Bone marrow (tissue), 2 donors: Measurements from ENCODE around the gene EYS.
"Not testable (repeated sequence)": the region's sequence is repeated elsewhere in the genome, so short reads cannot be mapped to it uniquely, and the experiment has no call there.

Experiments used
- DNase-seq, 2 donors: peaks; one replicate each; lab custom pipeline; 2025; lab: John Stamatoyannopoulos, UW

Gene EYS

DNA sequence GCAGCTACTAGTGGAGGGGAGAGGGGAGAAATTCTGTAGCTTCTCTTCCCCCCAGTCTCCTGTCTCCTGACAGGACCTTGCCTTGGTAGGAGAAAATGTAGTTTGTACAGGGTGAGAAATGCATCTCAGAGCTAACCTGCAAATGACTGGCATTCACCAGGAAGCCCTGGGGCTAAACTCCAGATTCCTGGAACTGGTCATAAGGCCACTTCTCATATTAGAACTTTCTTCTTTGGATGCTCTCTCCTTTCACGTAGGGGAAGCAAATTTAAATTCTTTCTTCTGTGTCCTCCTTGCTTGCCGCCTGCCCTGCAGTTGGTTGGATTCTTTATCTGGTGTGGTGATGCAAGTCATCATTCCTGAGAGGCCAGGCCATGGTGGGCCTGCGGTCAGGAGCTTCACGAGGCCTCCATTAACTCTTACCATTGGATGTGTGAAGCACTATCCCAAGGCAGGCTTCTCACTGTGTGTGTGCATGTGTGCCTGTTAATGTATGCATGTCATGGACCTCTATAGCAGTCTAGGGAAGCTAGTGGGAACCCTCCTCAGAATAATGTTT is 1889.5 kb downstream of the EYS start:
- DNase-seq = no peak

DNA sequence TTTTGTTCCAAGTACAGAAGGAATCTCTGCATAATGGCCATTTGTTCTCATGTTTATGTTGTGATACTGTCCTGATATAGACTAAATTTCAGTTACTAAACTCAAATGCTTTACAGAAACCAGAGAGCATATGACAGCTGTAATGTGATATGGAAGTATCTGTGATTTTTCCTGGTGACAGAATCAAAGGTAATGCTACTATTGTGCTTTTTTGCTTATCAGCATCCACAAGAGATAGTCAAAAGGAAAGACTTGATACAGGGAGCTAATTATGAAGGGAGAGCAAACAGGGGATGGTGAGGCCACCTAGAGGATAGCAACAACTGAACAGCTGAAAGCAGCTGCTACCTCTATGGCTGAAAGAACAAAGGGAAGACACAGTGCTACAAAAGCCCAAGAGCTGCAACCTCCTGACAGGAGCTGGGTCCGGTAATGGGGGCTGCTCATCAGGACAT is 1890.0 kb downstream of the EYS start:
- DNase-seq = no peak

DNA sequence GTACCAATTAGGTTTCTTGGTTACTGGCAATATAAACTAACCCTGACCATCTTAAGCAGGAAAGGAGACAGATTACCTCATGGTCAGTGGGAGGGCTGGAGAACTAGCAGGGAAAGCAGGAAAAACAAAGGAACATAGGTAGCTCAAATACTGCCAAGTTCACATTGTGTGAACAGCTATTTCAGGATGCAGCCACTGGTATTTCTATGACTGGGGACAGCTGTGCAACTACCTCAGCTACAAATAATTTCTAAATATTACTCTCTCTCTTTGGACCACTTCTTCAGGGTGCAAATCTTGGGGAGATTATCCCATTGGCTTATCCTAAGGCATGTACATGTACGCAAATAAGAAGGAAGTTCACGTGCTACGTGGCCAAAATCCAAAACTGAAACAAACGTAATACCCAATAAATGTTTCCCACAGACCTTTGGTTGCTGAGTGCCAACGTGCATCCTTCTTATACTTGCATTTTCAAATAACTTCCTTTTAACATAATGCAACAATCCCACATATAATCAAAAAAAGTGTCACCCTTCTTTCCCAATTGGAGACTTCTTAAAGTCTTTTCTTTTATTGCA is 1890.5 kb downstream of the EYS start:
- no peak for DNase-seq

DNA sequence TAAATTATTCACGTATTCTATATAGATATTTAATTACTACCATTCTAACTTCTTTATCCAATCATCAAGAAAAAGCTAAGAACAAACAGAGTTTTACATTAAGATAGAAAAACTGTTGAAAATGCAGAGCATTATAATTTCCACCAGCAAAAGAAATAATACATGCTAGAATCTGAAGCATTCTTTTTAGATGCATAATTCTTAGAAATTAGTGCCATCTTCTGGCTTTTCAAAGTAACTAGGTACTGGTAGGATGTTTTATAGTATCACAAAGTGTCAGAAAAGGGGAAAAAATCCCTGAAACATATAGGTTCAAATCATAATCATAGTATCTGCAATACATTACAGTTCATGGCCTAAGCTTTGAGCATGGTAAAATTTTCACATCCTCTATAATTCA is 1892.6 kb downstream of the EYS start:
- no peak for DNase-seq

DNA sequence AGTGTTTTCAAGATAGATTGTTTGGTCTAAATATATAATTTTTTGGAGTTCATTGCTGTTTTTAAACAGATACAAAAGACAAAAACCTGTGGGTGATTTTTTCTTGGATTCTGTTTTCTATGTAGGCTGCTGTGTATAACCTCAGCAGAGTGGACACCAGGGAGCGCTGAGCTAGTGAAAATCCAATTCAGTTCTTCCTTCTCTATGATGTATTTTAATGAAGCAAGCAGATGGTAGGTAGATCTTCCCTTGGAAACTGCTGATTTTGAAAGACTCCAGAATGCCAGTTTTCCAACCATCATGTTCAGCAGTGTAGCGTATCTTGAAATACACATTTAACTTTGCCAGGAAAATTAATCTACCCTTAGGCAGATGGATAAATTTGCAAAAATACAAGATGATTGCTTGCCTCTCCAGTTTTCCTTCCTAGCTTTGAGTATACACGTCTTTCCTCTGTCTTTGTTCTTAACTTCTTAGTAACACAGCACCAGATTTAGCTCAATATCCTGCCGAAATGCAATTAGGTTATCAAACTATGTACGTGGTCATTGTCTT is 1893.4 kb downstream of the EYS start:
- no peak for DNase-seq

DNA sequence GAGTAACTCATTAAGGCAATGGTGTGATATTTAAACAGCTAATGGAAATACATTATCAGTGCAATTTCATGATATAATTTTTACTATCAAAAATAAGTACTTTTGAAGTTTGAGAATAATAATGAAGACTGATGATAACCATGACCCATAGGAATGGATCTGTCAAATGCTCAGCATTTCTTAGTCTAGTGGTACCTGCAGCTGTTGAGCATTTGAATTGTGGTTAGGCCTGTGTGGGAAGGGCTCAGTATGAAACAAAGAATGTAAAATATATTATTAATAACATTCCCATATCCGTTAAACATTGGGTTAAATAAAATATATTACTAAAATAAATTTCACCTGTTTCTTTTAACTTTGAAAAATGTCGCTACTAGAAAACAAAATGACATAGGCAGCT is 1898.5 kb downstream of the EYS start:
- DNase-seq = no peak

DNA sequence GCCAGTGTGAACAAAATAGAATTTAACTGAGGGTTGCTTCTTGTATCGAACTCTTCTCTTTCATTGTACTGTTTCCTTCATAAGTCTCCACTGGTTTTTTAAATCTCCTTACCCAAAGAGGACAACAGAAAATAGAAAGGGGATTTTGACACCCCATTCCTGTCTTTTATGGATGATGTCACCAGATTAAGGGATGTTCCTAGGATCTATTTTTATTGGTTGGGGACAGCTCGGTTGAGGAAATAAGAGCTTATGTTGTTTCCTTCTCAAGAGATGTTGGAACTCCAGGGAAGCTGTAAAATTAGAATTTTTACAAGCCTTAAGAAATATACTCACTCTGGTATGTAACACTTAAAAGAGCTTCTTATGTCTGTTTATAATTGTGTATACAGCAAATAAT is 1900.0 kb downstream of the EYS start:
- DNase-seq = no peak

DNA sequence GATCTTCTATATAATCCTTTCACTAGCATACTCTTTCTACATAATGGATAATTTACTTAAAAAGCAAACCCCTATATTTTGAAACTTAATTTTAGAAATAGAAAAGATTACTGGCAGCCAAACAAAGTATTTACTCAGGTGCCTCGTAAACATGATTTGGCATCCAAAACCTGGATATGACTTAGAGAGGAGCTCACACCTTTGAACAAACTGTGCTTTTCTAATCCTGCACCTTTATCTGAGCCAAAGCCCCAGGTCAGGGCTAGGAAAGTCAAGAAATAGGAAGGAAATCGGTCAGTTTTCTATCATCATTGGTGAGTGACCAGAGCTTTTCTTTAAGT is 1900.5 kb downstream of the EYS start:
- DNase-seq = no peak

DNA sequence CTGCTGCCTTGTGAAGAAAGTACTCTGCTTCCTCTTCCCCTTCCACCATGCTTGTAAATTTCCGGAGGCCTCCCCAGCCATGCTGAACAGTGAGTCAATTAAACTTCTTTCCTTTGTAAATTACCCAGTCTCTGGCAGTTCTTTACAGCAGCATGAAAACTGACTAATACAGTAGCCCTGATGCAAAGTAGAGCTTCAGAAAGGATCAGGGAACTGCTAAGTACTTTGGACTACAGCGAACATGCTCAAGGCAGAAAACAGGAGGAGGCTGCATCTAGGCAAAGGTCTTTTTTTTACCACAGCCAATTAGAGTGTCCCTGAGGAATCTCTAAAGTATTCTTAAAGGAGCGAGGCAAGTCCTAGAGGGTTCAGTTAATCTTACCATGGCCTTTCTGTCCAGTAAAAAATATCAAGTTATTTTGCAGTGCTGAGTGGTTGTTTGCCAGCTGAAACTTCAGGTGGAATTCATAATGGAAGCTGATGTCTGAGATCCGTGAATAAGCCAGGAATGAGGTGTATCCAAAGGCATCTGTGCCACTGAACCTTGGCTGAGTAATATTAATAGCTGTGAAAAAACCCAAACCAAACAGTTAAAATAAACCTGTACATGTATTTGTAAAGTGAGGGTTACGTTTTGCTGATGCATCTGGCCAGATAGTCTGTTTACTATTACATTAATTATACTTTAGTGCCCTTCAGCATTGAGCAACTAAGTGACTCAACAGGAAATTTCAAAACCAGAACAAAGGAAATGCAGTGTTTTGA is 1901.0 kb downstream of the EYS start:
- DNase-seq = peak in 1 of 2 donors; percentile 67

DNA sequence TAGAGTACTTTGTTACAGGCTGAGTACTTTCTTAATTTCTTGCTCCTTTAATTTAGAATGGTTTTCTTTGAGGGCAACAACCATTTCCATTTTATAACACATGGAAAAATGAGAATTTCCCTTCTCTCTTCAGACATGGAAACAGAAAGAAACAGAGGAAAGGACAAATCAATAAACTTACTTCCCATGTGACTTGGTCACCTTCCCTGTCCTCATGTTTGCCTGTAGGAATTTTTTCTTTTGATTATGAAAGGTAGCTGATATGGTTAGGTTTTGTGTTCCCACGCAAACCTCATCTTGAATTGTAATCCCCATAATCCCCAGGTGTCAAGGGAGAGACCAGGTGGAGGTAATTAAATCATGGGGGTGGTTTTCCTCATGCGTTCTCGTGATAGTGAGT is 1901.7 kb downstream of the EYS start:
- DNase-seq = no peak

DNA sequence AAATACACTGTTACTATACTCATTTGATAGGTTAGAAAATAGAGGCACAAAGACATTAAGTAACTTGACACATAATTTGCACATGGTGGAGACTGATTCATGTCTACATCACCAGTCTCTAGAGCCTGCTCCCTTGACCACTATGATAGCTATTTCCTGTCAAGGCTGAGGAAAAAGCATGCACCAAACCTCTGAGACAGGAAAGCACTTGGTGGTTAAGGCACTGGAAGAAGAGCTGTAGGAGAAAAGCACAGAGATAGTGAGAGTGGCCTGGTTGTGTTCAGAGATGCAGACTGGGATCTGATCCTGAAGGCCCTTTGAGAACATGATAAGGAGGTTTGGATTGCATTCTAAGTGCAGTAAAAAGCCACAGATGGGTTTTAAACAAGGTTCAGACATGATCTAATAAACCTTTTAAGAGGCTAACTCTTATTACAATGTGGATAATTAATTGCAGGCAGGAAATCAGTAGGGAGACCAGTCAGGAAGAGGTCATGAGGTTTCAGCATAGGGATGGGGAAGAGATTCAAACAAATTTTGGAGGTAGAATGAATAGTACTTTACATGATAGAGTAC is 1902.6 kb downstream of the EYS start:
- no peak for DNase-seq

DNA sequence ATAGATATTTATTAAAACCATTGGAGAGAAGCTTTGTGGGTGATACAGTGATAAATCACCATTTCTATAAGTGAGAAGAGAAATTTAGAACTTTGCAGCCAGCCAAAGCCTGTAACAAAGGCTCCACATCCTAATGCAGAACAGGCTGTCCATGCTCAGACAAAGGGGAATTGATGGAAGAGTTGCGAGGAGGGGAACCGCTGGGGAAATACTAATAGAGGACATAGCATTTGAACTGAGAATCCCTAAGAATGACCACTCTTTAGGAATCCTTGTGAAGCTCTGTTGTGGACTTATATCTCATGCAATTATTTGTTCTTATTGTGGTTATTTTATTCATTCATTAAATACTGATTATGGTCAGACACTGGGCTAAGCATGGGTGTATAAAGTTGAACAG is 1903.7 kb downstream of the EYS start:
- no peak for DNase-seq

DNA sequence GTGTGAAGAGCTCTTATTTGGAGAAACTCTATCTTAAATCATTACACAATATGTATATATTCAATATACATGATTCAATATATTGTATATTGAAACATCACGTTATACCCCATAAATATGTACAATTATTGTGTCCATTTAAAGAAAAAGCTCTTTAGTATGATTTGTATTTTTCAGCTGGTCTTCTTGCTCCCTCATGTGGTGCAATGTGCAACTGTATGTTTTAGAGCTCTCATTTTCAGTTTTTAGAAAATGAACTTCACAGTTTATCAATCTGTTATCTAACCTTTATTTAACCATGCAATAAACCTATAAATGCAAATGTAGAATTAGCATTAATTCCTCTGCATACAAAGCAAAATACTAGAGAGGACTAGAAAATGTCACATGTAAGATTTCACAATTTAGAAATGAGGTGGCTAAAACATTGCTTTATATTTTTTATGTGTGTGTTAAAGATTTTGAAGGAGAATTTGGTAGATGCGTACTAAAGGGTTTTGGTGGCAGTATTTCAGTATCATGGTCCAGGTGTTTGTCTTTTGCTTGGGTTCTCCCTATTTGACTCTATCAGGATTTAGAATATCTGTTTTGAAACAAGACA is 1904.3 kb downstream of the EYS start:
- no peak for DNase-seq

DNA sequence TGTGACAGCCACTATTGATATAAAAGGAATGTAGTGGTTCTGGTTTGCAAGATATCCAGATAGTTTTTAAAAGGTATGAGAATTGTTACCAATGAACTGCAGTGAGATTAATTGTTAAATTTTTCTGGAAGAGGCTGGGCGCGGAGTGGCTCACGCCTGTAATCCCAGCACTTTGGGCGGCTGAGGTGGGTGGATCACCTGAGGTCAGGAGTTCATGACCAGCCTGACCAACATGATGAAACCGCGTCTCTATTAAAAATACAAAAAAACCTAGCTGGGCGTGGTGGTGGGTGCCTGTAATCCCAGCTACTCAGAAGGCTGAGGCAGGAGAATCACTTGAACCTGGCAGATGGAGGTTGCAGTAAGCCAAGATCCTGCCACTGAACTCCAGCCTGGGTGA is 1906.6 kb downstream of the EYS start:
- DNase-seq = not testable (repeated sequence)

DNA sequence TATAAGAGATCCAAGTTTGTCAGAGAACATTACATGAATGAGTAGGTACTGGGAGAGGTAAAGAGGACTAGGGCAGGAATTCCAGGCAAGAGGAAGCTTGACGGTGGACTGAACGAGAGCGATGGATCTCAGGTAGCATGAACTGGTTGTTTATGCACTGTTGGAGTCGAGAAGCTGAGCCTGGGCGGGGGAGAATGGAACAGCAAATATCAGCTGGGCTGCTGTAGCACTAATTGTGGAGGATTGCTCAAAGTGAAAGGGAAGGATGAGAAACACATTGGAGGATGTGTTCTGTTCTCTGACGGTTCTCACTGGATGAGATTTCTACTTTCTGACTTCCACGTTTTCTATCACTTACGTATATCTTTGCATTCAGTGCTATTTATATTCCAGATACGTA is 1907.2 kb downstream of the EYS start:
- DNase-seq = no peak

DNA sequence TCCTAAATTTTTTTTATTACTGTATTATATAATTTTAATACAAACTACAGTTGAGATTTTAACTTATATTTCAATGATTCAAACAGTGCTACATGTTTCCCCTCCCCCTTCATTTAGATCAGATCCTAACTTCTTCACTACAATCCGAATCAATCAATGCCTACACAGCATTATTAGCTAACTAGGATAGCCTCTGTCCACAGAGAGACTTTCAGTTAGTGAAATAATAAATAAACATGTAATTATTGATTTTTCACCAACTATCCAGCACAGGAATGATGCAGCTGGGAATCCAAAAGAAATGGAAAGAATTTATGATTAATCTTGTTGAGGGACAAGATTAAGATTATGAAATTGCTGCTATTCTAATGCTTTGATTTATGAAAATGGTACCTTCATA is 1907.7 kb downstream of the EYS start:
- no peak for DNase-seq

DNA sequence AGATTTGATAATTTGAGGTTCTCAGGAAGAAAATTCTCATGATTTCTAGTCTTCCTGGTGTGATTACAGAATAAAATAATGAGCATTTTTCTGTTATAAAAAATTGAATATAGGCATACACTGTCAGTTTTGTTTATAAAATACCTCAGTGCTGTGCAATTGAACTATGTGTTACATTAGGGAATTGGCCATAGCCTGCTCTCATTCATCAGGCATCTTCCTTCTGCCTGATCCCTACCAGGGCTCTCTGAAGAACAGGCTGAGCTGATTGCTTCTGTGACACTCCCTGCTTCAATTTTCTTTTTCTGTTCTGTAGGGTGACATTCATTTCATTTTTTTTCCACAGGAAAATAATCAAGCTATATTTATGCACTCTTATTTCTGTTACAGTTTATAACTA is 1908.6 kb downstream of the EYS start:
- no peak for DNase-seq

DNA sequence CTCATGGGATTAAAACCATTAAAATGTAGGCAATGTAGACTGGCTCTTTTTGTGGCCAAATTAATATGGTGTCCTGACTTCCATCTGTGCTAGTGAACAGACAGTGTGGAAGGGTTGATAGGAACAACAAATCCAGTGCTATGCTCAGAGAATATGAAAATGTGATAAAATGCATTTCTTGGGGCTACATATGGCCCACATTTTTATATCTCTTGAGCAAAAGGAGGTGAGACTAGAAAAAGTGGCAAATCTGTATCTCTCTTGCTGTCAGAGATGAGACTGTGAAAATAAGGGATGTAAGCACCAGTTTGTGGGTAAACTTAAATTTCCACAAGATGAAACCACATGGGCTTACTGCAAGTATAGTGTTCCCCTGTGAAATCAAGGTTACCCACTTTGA is 1909.3 kb downstream of the EYS start:
- DNase-seq = no peak

DNA sequence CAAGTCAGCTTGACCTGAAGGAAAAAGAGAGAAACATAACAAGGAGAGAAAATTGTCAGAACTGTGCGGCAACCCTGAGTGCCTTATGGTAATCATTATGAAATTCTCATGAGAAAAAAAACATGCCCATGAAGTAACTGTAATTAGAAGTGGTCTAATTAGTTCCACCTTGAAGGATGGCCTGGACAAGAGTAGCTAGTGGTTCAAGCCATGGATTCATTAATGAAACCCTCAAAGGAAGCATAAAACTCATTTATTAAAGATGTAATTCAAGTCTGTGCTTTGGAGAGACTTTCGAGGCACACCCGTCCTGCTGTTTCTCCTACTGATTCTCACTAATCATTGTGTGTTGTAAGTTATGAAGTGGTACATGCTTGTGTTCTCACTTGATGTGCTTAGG is 1911.2 kb downstream of the EYS start:
- DNase-seq = no peak

DNA sequence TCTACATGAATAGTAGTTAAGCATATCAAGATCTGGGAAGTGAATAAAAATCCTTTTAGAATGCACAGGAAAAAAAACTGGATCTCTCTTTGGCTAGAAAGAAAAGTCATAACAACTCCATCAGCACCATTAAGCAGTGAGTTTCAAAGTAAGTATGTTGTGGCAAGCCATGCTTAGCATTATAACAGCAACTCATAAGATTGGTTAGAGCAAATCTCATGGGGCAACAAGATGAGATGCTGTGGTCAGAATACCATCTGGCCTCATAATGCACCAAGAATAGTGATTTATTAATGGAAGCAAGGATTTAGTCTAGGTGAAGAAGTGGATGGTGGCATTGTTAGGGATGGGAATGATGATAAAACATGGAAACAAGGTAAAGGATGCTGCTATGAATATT is 1912.0 kb downstream of the EYS start:
- no peak for DNase-seq

DNA sequence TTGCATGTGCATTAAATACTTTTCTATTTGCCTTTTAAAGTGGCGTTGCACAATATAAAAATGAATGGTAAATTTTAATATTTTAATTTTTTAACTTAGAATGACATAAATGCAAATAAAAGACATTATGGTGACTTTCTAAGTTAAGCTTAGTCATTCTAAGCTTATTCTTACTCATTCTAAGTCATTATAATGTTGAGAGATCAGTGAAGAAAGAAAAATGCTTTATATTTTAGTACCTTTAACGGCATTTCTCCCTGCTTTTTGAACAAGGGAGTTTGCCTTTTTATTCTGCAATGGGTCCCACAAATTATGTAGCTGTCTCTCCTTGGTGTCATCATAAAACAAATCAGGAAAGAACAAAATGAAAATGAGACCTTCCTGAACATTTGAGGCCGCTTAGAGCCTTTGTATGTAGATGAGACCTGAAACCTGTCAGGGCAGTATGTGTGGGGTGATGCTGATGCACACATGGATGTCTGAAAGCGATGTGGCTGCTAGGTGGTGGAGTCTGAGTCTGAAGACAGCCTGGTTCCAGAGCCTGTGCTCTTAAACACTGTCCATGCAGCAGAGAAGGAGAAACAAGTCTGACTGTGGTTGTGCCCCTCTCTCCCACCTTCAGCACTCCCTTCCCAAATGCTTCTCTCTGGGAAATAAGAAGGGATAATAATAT is 1913.4 kb downstream of the EYS start:
- no peak for DNase-seq
